ENCODE measurements around the gene SBNO2. TPM values are rescaled to one million over a fixed set of nuclear protein-coding genes. Genes with fewer than 3 reads are reported as not detected.

SBNO2 gene
- total RNA-seq, 6 donors from 2014 or later = 44.8 to 159 (median 106) TPM

GRCh38 chr19:1177322-1178114 lies 3.5 kb upstream of the SBNO2 start:
- 49 to 55% methylated on average over 9 to 23 of the region's 25 CpGs for WGBS, 2 donors
- TF ChIP-seq CTCF (IDR thresholded peaks at IDR 0.05) (peak in 3 of 6 experiments; percentile 14 to 29 (median 24)), POLR2AphosphoS5 (IDR thresholded peaks at IDR 0.05) (peak in 1 of 2 donors; percentile 5), POLR2A (IDR thresholded peaks at IDR 0.05) (peak in 1 of 4 donors; percentile 28), EP300 (IDR thresholded peaks at IDR 0.05) (no peak)
- no peak overlapping the region for H3K4me3 ChIP-seq
- H3K27me3 ChIP-seq = no peaks in the 10 kb centered on the region
- DNase-seq (peak; percentile 60 to 83), ATAC-seq (ENCODE audit: low FRiP score in 2 of 2) (peak in 1 of 2 donors; percentile 37)
- peak overlapping the region; percentile 62 to 85 (median 72) for H3K27ac ChIP-seq
- H3K36me3 ChIP-seq = no peaks in the 10 kb centered on the region
- peaks cover 37 to 53% (median 42%) of the 10 kb centered on the region in 4 donors for H3K4me1 ChIP-seq
- H3K9me3 ChIP-seq = no peaks in the 10 kb centered on the region

GRCh38 chr19:1173159-1173844 lies 766 bp downstream of the SBNO2 start:
- TF ChIP-seq POLR2AphosphoS5 (IDR thresholded peaks at IDR 0.05) = peak in 1 of 2 donors; percentile 7
- peak in 1 of 4 donors; percentile 20 for TF ChIP-seq POLR2A (IDR thresholded peaks at IDR 0.05)
- no peak for TF ChIP-seq CTCF (IDR thresholded peaks at IDR 0.05)
- no peak for TF ChIP-seq EP300 (IDR thresholded peaks at IDR 0.05)
- Histone ChIP-seq H3K36me3 (peaks cover 0 to 6% (median 0%) of the 10 kb centered on the region in 4 donors), H3K9me3 (no peaks in the 10 kb centered on the region), H3K27me3 (no peaks in the 10 kb centered on the region), H3K4me3 (peak overlapping the region; percentile 81 to 97 (median 94)), H3K4me1 (peaks cover 40 to 65% (median 53%) of the 10 kb centered on the region in 4 donors), H3K27ac (peak overlapping the region; percentile 98 to 99 (median 98))
- peak in 1 of 2 donors; percentile 1 for ATAC-seq (ENCODE audit: low FRiP score in 2 of 2)
- 1 to 2% methylated on average over 32 to 43 of the region's 47 CpGs for WGBS, 2 donors
- DNase-seq = peak in 1 of 2 donors; percentile 85

- peak; percentile 74 to 77 for DNase-seq
- Histone ChIP-seq H3K4me1 (peaks cover 44 to 66% (median 55%) of the 10 kb centered on the region in 4 donors), H3K36me3 (peaks cover 0 to 6% (median 2%) of the 10 kb centered on the region in 4 donors), H3K27ac (peak overlapping the region; percentile 98 to 99 (median 98)), H3K27me3 (no peaks in the 10 kb centered on the region), H3K4me3 (peak overlapping the region; percentile 81 to 97 (median 94)), H3K9me3 (no peaks in the 10 kb centered on the region)
- ATAC-seq (ENCODE audit: low FRiP score in 2 of 2) = peak in 1 of 2 donors; percentile 55
- 10 to 15% methylated on average over 11 to 33 of the region's 36 CpGs for WGBS, 2 donors
- TF ChIP-seq POLR2A (IDR thresholded peaks at IDR 0.05) (peak in 2 of 4 donors; percentile 5 to 17), CTCF (IDR thresholded peaks at IDR 0.05) (no peak), EP300 (IDR thresholded peaks at IDR 0.05) (peak in 2 of 4 donors; percentile 35 to 74), POLR2AphosphoS5 (IDR thresholded peaks at IDR 0.05) (peak; percentile 70 to 90)
Measured at GRCh38 chr19:1172353-1173158, 1.5 kb downstream of the SBNO2 start.

GRCh38 chr19:1171755-1172352 lies 2.2 kb downstream of the SBNO2 start:
- ATAC-seq (ENCODE audit: low FRiP score in 2 of 2) = no peak
- H3K27ac ChIP-seq = peak overlapping the region; percentile 98 to 99 (median 98)
- peak overlapping the region in 3 of 4 donors; percentile 93 to 97 (median 94) for H3K4me3 ChIP-seq
- peaks cover 0 to 10% (median 4%) of the 10 kb centered on the region in 4 donors for H3K36me3 ChIP-seq
- TF ChIP-seq CTCF (IDR thresholded peaks at IDR 0.05) (no peak), EP300 (IDR thresholded peaks at IDR 0.05) (no peak), POLR2A (IDR thresholded peaks at IDR 0.05) (peak in 1 of 4 donors; percentile 21), POLR2AphosphoS5 (IDR thresholded peaks at IDR 0.05) (no peak)
- 49 to 59% methylated on average over 10 to 15 of the region's 15 CpGs for WGBS, 2 donors
- peaks cover 46 to 66% (median 55%) of the 10 kb centered on the region in 4 donors for H3K4me1 ChIP-seq
- H3K27me3 ChIP-seq = no peaks in the 10 kb centered on the region
- peak in 1 of 2 donors; percentile 54 for DNase-seq
- no peaks in the 10 kb centered on the region for H3K9me3 ChIP-seq
